Kidney epithelial cell (primary cell): Measurements from ENCODE around the gene PTCD2. TPM values are rescaled to one million over a fixed set of nuclear protein-coding genes. Genes with fewer than 3 reads are reported as not detected.
"Not testable (repeated sequence)": the region's sequence is repeated elsewhere in the genome, so short reads cannot be mapped to it uniquely, and the experiment has no call there.

ENCODE experiments used
- DNase-seq: peaks from one replicate; pipeline ENCODE4 v3.0.0-alpha.2; 2010; ENCODE audit warnings: low read depth
- H3K27me3 ChIP-seq: 2 replicates; pipeline ENCODE4 v1.6.0; 2011; ENCODE audit warnings: low read length; ENCODE audit not compliant: control insufficient read depth, insufficient read depth
- H3K36me3 ChIP-seq: 2 replicates; pipeline ENCODE4 v1.5.1; 2011; ENCODE audit warnings: low read length; ENCODE audit not compliant: control insufficient read depth, insufficient read depth
- H3K4me3 ChIP-seq: 2 replicates; pipeline ENCODE4 v1.5.1; 2011; ENCODE audit warnings: low read depth, mild to moderate bottlenecking, control low read depth, low read length
- CTCF ChIP-seq: IDR thresholded peaks from 2 replicates; pipeline ENCODE4 v1.5.1; 2011; ENCODE audit warnings: mild to moderate bottlenecking, moderate library complexity, low read length, control low read depth, inconsistent platforms; ENCODE audit not compliant: insufficient read depth, poor library complexity, severe bottlenecking
- total RNA-seq: library from RNA; depleted of rRNA; stranded (reverse); fragments of >200 nt; gene quantifications from 2 replicates; pipeline ENCODE4 v1.2.3, GENCODE V29; 2015

Gene PTCD2
- total RNA-seq, 1 donor from 2014 or later = 11.7 TPM

DNA sequence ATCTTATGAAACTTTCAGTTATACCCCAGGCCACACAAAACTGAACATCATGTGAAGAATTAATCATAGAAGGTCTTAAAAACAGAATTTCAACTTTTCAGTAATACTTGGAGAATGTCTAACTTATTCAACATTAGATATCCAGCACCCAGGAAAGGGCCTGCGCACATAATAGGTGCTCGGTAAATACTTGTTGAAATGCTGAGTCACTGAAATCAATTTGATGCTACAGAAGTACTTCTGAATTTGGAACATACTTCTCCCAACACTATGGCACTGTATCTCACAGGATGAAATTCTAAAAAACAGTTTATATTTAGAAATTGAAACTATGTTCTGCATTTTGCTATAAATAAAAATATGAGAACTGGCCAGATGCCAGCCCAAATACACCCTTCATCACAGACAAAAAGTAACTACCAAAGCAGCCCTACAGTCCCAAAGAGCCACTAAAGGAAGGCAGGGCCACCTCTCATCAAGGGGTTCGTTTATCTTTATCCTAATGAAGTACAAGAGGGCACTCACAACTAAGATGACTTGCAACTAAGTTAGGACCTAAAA, 26.6 kb upstream of the PTCD2 start:
- H3K4me3 ChIP-seq = no peak overlapping the region
- no peak for TF ChIP-seq CTCF

GRCh38 chr5:72294473-72294872, 25.7 kb upstream of the PTCD2 start:
- Histone ChIP-seq H3K4me3 (no peak overlapping the region), H3K36me3 (no peaks in the 10 kb centered on the region), H3K27me3 (no peaks in the 10 kb centered on the region)
- DNase-seq = no peak
- TF ChIP-seq CTCF = no peak

More for the DNA sequence above, 26.6 kb upstream of the PTCD2 start:
- DNase-seq = no peak
- Histone ChIP-seq H3K27me3 (no peaks in the 10 kb centered on the region), H3K36me3 (no peaks in the 10 kb centered on the region)

- no peak for TF ChIP-seq CTCF
- Histone ChIP-seq H3K36me3 (no peaks in the 10 kb centered on the region), H3K27me3 (no peaks in the 10 kb centered on the region), H3K4me3 (no peak overlapping the region)
- DNase-seq = no peak
Observed at GRCh38 chr5:72295539-72295938, 24.6 kb upstream of the PTCD2 start.

- TF ChIP-seq CTCF = no peak
Observed at GRCh38 chr5:72296256-72296655, 23.9 kb upstream of the PTCD2 start.

GRCh38 chr5:72298136-72298535, 22.0 kb upstream of the PTCD2 start:
- not testable (repeated sequence) for H3K36me3 ChIP-seq, H3K4me3 ChIP-seq, H3K27me3 ChIP-seq, DNase-seq

More at GRCh38 chr5:72296256-72296655, 23.9 kb upstream of the PTCD2 start:
- Histone ChIP-seq H3K27me3 (no peaks in the 10 kb centered on the region), H3K36me3 (no peaks in the 10 kb centered on the region), H3K4me3 (no peak overlapping the region)
- no peak for DNase-seq

DNA sequence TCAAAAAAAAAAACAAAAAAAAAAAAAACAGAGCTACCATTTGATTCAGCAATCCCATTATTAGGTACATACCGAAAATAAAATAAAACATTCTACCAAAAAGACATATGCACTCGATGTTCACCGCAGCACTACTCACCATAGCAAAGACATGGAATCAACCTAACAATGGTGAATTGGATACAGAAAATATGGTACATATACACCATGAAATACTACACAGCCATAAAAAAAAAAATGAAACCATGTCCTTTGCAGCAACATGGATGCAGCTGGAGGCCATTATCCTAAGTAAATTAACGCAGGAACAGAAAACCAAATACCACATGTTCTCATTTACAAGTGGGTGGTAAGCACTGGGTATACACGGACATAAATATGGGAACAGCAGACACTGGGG, 21.5 kb upstream of the PTCD2 start:
- Histone ChIP-seq H3K36me3 (no peaks in the 10 kb centered on the region), H3K27me3 (no peaks in the 10 kb centered on the region), H3K4me3 (no peak overlapping the region)
- TF ChIP-seq CTCF = no peak
- DNase-seq = no peak
